Osteoblast (primary cell): ENCODE results near the gene ALDH1A1. TPM values are rescaled to one million over a fixed set of nuclear protein-coding genes. Genes with fewer than 3 reads are reported as not detected.

Source experiments
- DNase-seq: peaks from one replicate; pipeline ENCODE4 v3.0.0; 2011; ENCODE audit warnings: low spot score, mixed read lengths; ENCODE audit not compliant: insufficient read length; ENCODE audit errors: missing footprints
- H2AFZ ChIP-seq: 2 replicates; pipeline ENCODE4 v1.6.0; 2011; ENCODE audit warnings: mild to moderate bottlenecking, low read length
- H3K27ac ChIP-seq: 2 replicates; pipeline ENCODE4 v1.5.1; 2011; ENCODE audit warnings: mild to moderate bottlenecking, low read depth, low read length, moderate library complexity
- H3K27me3 ChIP-seq: 2 replicates; pipeline ENCODE4 v1.6.0; 2012; ENCODE audit warnings: mild to moderate bottlenecking, control low read depth, inconsistent platforms, low read length, moderate library complexity; ENCODE audit not compliant: insufficient read depth
- H3K36me3 ChIP-seq: 2 replicates; pipeline ENCODE4 v1.5.1; 2011; ENCODE audit warnings: mild to moderate bottlenecking, low read length, control low read depth, moderate library complexity; ENCODE audit not compliant: insufficient read depth
- H3K4me1 ChIP-seq: 2 replicates; pipeline ENCODE4 v1.5.1; 2011; ENCODE audit warnings: mild to moderate bottlenecking, low read length, control low read depth, moderate library complexity; ENCODE audit not compliant: insufficient read depth
- H3K4me2 ChIP-seq: 2 replicates; pipeline ENCODE4 v1.6.0; 2011; ENCODE audit warnings: mild to moderate bottlenecking, low read length; ENCODE audit not compliant: insufficient read depth
- H3K4me3 ChIP-seq: fragments of 200-600 bp; sonication (generic); 3 replicates; pipeline ENCODE4 v1.5.1; 2012; ENCODE audit warnings: mild to moderate bottlenecking, low read length, inconsistent platforms; ENCODE audit not compliant: insufficient read depth
- H3K79me2 ChIP-seq: 2 replicates; pipeline ENCODE4 v1.6.0; 2012; ENCODE audit warnings: mild to moderate bottlenecking, low read length, control low read depth, inconsistent platforms; ENCODE audit not compliant: insufficient read depth
- H3K9me3 ChIP-seq: 2 replicates; pipeline ENCODE4 v1.5.1; 2011; ENCODE audit warnings: low read depth, low read length, control low read depth
- H4K20me1 ChIP-seq: 2 replicates; pipeline ENCODE4 v1.6.0; 2012; ENCODE audit warnings: mild to moderate bottlenecking, low read length, control low read depth; ENCODE audit not compliant: insufficient read depth
- CTCF ChIP-seq: IDR thresholded peaks from 2 replicates; pipeline ENCODE4 v1.5.1; 2011; ENCODE audit warnings: mild to moderate bottlenecking, low read depth, low read length, moderate library complexity; ENCODE audit errors: extremely low read depth
- total RNA-seq: library from RNA; depleted of rRNA; stranded (reverse); fragments of >200 nt; gene quantifications from 2 replicates; pipeline ENCODE4 v1.2.3, GENCODE V29; 2012

ALDH1A1 gene
- total RNA-seq, 1 donor, result 0.36 TPM

DNA sequence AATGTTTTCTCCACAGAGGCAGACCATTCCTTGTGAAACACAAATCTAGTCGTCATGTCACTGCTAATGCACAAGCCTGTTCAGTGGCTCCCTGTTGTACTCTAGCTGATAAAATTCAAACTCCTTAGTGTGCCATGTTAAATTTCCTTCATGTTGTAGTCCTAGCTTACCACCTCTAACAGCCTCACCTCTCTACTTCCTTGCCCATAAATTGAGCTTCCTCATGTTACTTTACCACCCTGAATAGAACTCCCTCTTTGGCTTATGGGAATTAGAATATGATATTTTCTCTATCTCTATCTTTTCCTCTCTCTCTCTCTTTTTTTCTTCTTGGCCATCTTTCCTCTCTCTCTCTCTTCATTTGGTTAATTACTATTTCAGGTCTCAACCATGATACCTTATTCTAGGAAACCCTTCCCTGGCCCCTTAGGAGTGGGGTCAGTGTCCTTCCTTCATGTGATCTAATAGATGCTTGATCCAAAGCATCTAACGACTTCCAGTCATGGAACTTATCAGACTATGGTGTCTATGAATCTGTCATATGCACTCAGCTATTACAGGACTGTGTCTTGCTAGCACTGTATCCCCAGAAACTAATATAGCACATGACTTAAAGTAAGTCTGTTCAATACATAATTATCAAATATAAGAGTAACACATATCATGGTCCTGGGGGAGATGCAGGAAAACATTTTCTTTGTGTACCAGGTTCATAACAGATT lies 31.5 kb upstream of the ALDH1A1 start:
- H2AFZ ChIP-seq, result no peak overlapping the region
- H3K9me3 ChIP-seq, result no peaks in the 10 kb centered on the region
- no peaks in the 10 kb centered on the region for H3K27me3 ChIP-seq
- H3K4me2 ChIP-seq, result no peak overlapping the region
- H3K4me3 ChIP-seq, result no peak overlapping the region
- no peak for TF ChIP-seq CTCF
- DNase-seq, result no peak
- H3K36me3 ChIP-seq, result no peaks in the 10 kb centered on the region
- no peaks in the 10 kb centered on the region for H4K20me1 ChIP-seq
- H3K79me2 ChIP-seq, result no peaks in the 10 kb centered on the region
- H3K27ac ChIP-seq, result no peak overlapping the region
- no peaks in the 10 kb centered on the region for H3K4me1 ChIP-seq

GRCh38 chr9:72983512-72984225 lies 30.8 kb upstream of the ALDH1A1 start:
- Histone ChIP-seq H3K4me3 (no peak overlapping the region), H4K20me1 (no peaks in the 10 kb centered on the region), H3K4me1 (no peaks in the 10 kb centered on the region), H3K79me2 (no peaks in the 10 kb centered on the region), H3K36me3 (no peaks in the 10 kb centered on the region), H2AFZ (no peak overlapping the region), H3K9me3 (no peaks in the 10 kb centered on the region), H3K27me3 (no peaks in the 10 kb centered on the region), H3K4me2 (no peak overlapping the region), H3K27ac (no peak overlapping the region)
- TF ChIP-seq CTCF, result no peak
- DNase-seq, result no peak

- no peak overlapping the region for H3K27ac ChIP-seq
- no peak for DNase-seq
- H3K27me3 ChIP-seq, result no peaks in the 10 kb centered on the region
- no peak for TF ChIP-seq CTCF
- H3K79me2 ChIP-seq, result no peaks in the 10 kb centered on the region
- H4K20me1 ChIP-seq, result no peaks in the 10 kb centered on the region
- H3K4me2 ChIP-seq, result no peak overlapping the region
- H2AFZ ChIP-seq, result no peak overlapping the region
- no peak overlapping the region for H3K4me3 ChIP-seq
- peaks cover 6% of the 10 kb centered on the region for H3K4me1 ChIP-seq
- no peaks in the 10 kb centered on the region for H3K9me3 ChIP-seq
- H3K36me3 ChIP-seq, result no peaks in the 10 kb centered on the region
Observed at GRCh38 chr9:72983056-72983455, 30.2 kb upstream of the ALDH1A1 start.

GRCh38 chr9:72982146-72982799 lies 29.4 kb upstream of the ALDH1A1 start:
- Histone ChIP-seq H3K36me3 (no peaks in the 10 kb centered on the region), H4K20me1 (no peaks in the 10 kb centered on the region), H3K4me1 (peaks cover 12% of the 10 kb centered on the region), H3K79me2 (no peaks in the 10 kb centered on the region), H3K27ac (no peak overlapping the region), H3K4me3 (no peak overlapping the region), H3K4me2 (no peak overlapping the region), H2AFZ (no peak overlapping the region), H3K27me3 (no peaks in the 10 kb centered on the region), H3K9me3 (no peaks in the 10 kb centered on the region)
- no peak for DNase-seq
- no peak for TF ChIP-seq CTCF
